ENCODE measurements around the gene TSPAN12.

- no peak for TF ChIP-seq USF2 (IDR thresholded peaks at IDR 0.05; ENCODE audit: low read length)
- TF ChIP-seq YY1 (IDR thresholded peaks at IDR 0.05; ENCODE audit: low read depth, low read length), result no peak
These were observed at the start of gene TSPAN12 for GRCh38 chr7:120857588-120858573.

Data from H1 (cell line).